HEK293 (cell line): ENCODE results near the gene ATP8A2.

Experiments used
- CTCF ChIA-PET: fragments of 350-600 bp; formaldehyde crosslinking; extraction: SDS; loops from one replicate; lab custom pipeline; 2021; ENCODE audit warnings: antibody characterized with exemption; lab: Yijun Ruan, JAX
- POLR2A ChIA-PET: fragments of 300-600 bp; formaldehyde crosslinking; extraction: SDS; loops from one replicate; lab custom pipeline; 2020; ENCODE audit warnings: antibody characterized with exemption, inconsistent platforms; lab: Yijun Ruan, JAX
- H3K27ac ChIP-seq: fragments of 200-500 bp; sonication (Bioruptor generic); 2 replicates; pipeline ENCODE4 v1.5.1; 2014; ENCODE audit warnings: low read depth, low read length, control low read depth, inconsistent platforms; ENCODE audit errors: extremely low read depth
- H3K36me3 ChIP-seq, 2 experiments: fragments of 200-500 bp in 1 of 2; sonication (Bioruptor generic) in 1 of 2; 1 replicate in 1 of 2; 2 replicates in 1 of 2; pipeline ENCODE4 v1.5.1; 2014 to 2017; ENCODE audit warnings: inconsistent platforms in 2 of 2, low read length in 2 of 2; ENCODE audit not compliant: control insufficient read depth in 2 of 2, insufficient read depth in 1 of 2
- H3K4me1 ChIP-seq: fragments of 200-500 bp; sonication (Bioruptor generic); 2 replicates; pipeline ENCODE4 v1.5.1; 2014; ENCODE audit warnings: mild to moderate bottlenecking, low read length, inconsistent platforms; ENCODE audit not compliant: control insufficient read depth, insufficient read depth
- H3K4me3 ChIP-seq: 2 replicates; pipeline ENCODE4 v1.5.1; 2011; ENCODE audit warnings: low read depth, mild to moderate bottlenecking, control low read depth, low read length, moderate library complexity
- H3K9me3 ChIP-seq: fragments of 200-500 bp; sonication (Bioruptor generic); 2 replicates; pipeline ENCODE4 v1.5.1; 2014; ENCODE audit warnings: low read depth, low read length, inconsistent platforms; ENCODE audit not compliant: control insufficient read depth, insufficient read depth
- EGR2 ChIP-seq: fragments of 450-650 bp; formaldehyde crosslinking; IDR thresholded peaks from 2 replicates; pipeline ENCODE4 v1.5.1; 2016; ENCODE audit warnings: low read depth, missing biosample characterization, missing genetic modification characterization
- GLIS1 ChIP-seq: fragments of 450-650 bp; formaldehyde crosslinking; IDR thresholded peaks from 2 replicates; pipeline ENCODE4 v1.5.1; 2016; ENCODE audit warnings: missing biosample characterization, missing genetic modification characterization
- GLIS2 ChIP-seq: fragments of 450-650 bp; formaldehyde crosslinking; IDR thresholded peaks from 2 replicates; pipeline ENCODE4 v1.5.1; 2016; ENCODE audit warnings: missing biosample characterization, missing genetic modification characterization
- HIC1 ChIP-seq: fragments of 450-650 bp; formaldehyde crosslinking; IDR thresholded peaks from 2 replicates; pipeline ENCODE4 v1.5.1; 2016; ENCODE audit warnings: missing biosample characterization, missing genetic modification characterization
- HOXC10 ChIP-seq: sonication (generic); formaldehyde crosslinking; IDR thresholded peaks from 2 replicates; pipeline ENCODE4 v1.8.1; 2023; ENCODE audit warnings: mild to moderate bottlenecking, missing genetic modification reagents
- HOXD13 ChIP-seq: sonication (generic); formaldehyde crosslinking; IDR thresholded peaks from 2 replicates; pipeline ENCODE4 v1.8.0; 2022; ENCODE audit warnings: missing genetic modification reagents, borderline replicate concordance
- KLF10 ChIP-seq: fragments of 450-650 bp; IDR thresholded peaks from 2 replicates; pipeline ENCODE4 v1.5.1; 2018; ENCODE audit warnings: missing biosample characterization, mild to moderate bottlenecking, missing genetic modification characterization
- KLF16 ChIP-seq: fragments of 450-650 bp; formaldehyde crosslinking; IDR thresholded peaks from 2 replicates; pipeline ENCODE4 v1.5.1; 2017; ENCODE audit warnings: missing biosample characterization, missing genetic modification characterization
- SCRT1 ChIP-seq: fragments of 450-650 bp; formaldehyde crosslinking; IDR thresholded peaks from 2 replicates; pipeline ENCODE4 v1.5.1; 2016; ENCODE audit warnings: missing biosample characterization, missing genetic modification characterization, borderline replicate concordance
- SP2 ChIP-seq: fragments of 450-650 bp; formaldehyde crosslinking; IDR thresholded peaks from 2 replicates; pipeline ENCODE4 v1.5.1; 2016; ENCODE audit warnings: missing biosample characterization, missing genetic modification characterization
- TRIM28 ChIP-seq: IDR thresholded peaks from 2 replicates; pipeline ENCODE4 v1.6.1; 2011; ENCODE audit warnings: low read length, control low read depth, borderline replicate concordance
- ZFP37 ChIP-seq: fragments of 450-650 bp; formaldehyde crosslinking; IDR thresholded peaks from 2 replicates; pipeline ENCODE4 v1.5.1; 2016; ENCODE audit warnings: missing biosample characterization, missing genetic modification characterization
- ZFP69B ChIP-seq: fragments of 450-650 bp; formaldehyde crosslinking; IDR thresholded peaks from 2 replicates; pipeline ENCODE4 v1.5.1; 2016; ENCODE audit warnings: missing biosample characterization, missing genetic modification characterization
- ZNF138 ChIP-seq: fragments of 450-650 bp; formaldehyde crosslinking; IDR thresholded peaks from 2 replicates; pipeline ENCODE4 v1.5.1; 2016; ENCODE audit warnings: missing biosample characterization, missing genetic modification characterization, borderline replicate concordance
- ZNF146 ChIP-seq: fragments of 450-650 bp; formaldehyde crosslinking; IDR thresholded peaks from 2 replicates; pipeline ENCODE4 v1.5.1; 2016; ENCODE audit warnings: missing biosample characterization, missing genetic modification characterization
- ZNF211 ChIP-seq: fragments of 450-650 bp; formaldehyde crosslinking; IDR thresholded peaks from 2 replicates; pipeline ENCODE4 v1.5.1; 2016; ENCODE audit warnings: low read depth, missing biosample characterization, missing genetic modification characterization
- ZNF24 ChIP-seq: fragments of 450-650 bp; formaldehyde crosslinking; IDR thresholded peaks from 2 replicates; pipeline ENCODE4 v1.5.1; 2016; ENCODE audit warnings: missing biosample characterization, missing genetic modification characterization
- ZNF274 ChIP-seq, 2 experiments: fragments of 200-500 bp in 1 of 2; fragments of 450-650 bp in 1 of 2; sonication (Bioruptor generic) in 1 of 2; formaldehyde crosslinking in 1 of 2; IDR thresholded peaks; 2 replicates each; pipeline versions ENCODE4 v1.5.1 to v1.6.1; 2014 to 2016; ENCODE audit warnings: borderline replicate concordance in 1 of 2, inconsistent platforms in 1 of 2, low read length in 1 of 2, missing biosample characterization in 1 of 2, missing genetic modification characterization in 1 of 2
- ZNF280C ChIP-seq: fragments of 450-650 bp; formaldehyde crosslinking; IDR thresholded peaks from 2 replicates; pipeline ENCODE4 v1.5.1; 2016; ENCODE audit warnings: missing biosample characterization, missing genetic modification characterization
- ZNF366 ChIP-seq: fragments of 450-650 bp; formaldehyde crosslinking; conservative IDR thresholded peaks from 2 replicates; pipeline ENCODE4 v1.5.1; 2016; ENCODE audit warnings: missing biosample characterization, missing genetic modification characterization
- ZNF521 ChIP-seq: fragments of 450-650 bp; formaldehyde crosslinking; IDR thresholded peaks from 2 replicates; pipeline ENCODE4 v1.5.1; 2017; ENCODE audit warnings: missing biosample characterization, mild to moderate bottlenecking, missing genetic modification characterization
- ZNF571 ChIP-seq: fragments of 450-650 bp; formaldehyde crosslinking; IDR thresholded peaks from 2 replicates; pipeline ENCODE4 v1.5.0; 2017; ENCODE audit warnings: missing biosample characterization, missing genetic modification characterization
- ZNF580 ChIP-seq: fragments of 450-650 bp; formaldehyde crosslinking; IDR thresholded peaks from 2 replicates; pipeline ENCODE4 v1.5.1; 2016; ENCODE audit warnings: missing biosample characterization, missing genetic modification characterization
- ZNF629 ChIP-seq: fragments of 450-650 bp; formaldehyde crosslinking; IDR thresholded peaks from 2 replicates; pipeline ENCODE4 v1.5.1; 2017; ENCODE audit warnings: missing biosample characterization, missing genetic modification characterization
- ZNF660 ChIP-seq: fragments of 450-650 bp; IDR thresholded peaks from 2 replicates; pipeline ENCODE4 v1.5.1; 2018; ENCODE audit warnings: missing biosample characterization, mild to moderate bottlenecking, missing genetic modification characterization
- ZNF664 ChIP-seq: fragments of 450-650 bp; formaldehyde crosslinking; IDR thresholded peaks from 2 replicates; pipeline ENCODE4 v1.5.1; 2016; ENCODE audit warnings: missing biosample characterization, missing genetic modification characterization
- ZNF701 ChIP-seq: fragments of 450-650 bp; formaldehyde crosslinking; IDR thresholded peaks from 2 replicates; pipeline ENCODE4 v1.5.1; 2016; ENCODE audit warnings: missing biosample characterization, missing genetic modification characterization
- ZNF707 ChIP-seq: fragments of 450-650 bp; formaldehyde crosslinking; IDR thresholded peaks from 2 replicates; pipeline ENCODE4 v1.5.1; 2016; ENCODE audit warnings: missing biosample characterization, missing genetic modification characterization
- ZNF747 ChIP-seq: fragments of 450-650 bp; formaldehyde crosslinking; IDR thresholded peaks from 2 replicates; pipeline ENCODE4 v1.5.1; 2016; ENCODE audit warnings: missing biosample characterization, missing genetic modification characterization
- ZNF843 ChIP-seq: fragments of 450-650 bp; formaldehyde crosslinking; IDR thresholded peaks from 2 replicates; pipeline ENCODE4 v1.5.1; 2016; ENCODE audit warnings: missing biosample characterization, missing genetic modification characterization
- ZSCAN23 ChIP-seq: fragments of 450-650 bp; formaldehyde crosslinking; IDR thresholded peaks from 2 replicates; pipeline ENCODE4 v1.5.1; 2016; ENCODE audit warnings: missing biosample characterization, missing genetic modification characterization

ATP8A2 gene

GRCh38 chr13:25378528-25378927 lies 6.8 kb downstream of the ATP8A2 start:
- ChIA-PET CTCF (interaction anchor here (0.6 to 0.7 kb wide), 2 partner anchors 132 to 1568 kb away, joined by 3 to 8 read pairs; no protein-coding TSS in a partner anchor), POLR2A (no interaction called here)
- no peaks in the 10 kb centered on the region for H3K4me1 ChIP-seq
- no peak overlapping the region for H3K4me3 ChIP-seq
- H3K9me3 ChIP-seq, result no peaks in the 10 kb centered on the region
- TF ChIP-seq SP2 (tag by site-specific recombination), result no peak
- no peak for TF ChIP-seq GLIS2
- no peak for TF ChIP-seq ZNF580 (tag by site-specific recombination)
- no peak for TF ChIP-seq EGR2 (tag by site-specific recombination)
- no peak for TF ChIP-seq ZNF843
- no peak for TF ChIP-seq ZNF707 (tag by site-specific recombination)
- TF ChIP-seq ZFP69B, result no peak
- TF ChIP-seq ZNF747 (tag by site-specific recombination), result no peak
- no peak for TF ChIP-seq KLF16 (tag by site-specific recombination)
- TF ChIP-seq TRIM28, result no peak
- no peak for TF ChIP-seq ZNF280C (tag by site-specific recombination)
- no peak for TF ChIP-seq ZNF274 (IDR thresholded peaks at IDR 0.05; ENCODE audit: low read length)
- TF ChIP-seq ZNF274 (tag by site-specific recombination; IDR thresholded peaks at IDR 0.05; ENCODE audit: borderline replicate concordance), result no peak
- no peak for TF ChIP-seq ZNF366
- TF ChIP-seq HOXC10, result no peak
- no peak for TF ChIP-seq HOXD13 (CRISPR knock-in tag)
- TF ChIP-seq ZNF211 (tag by site-specific recombination), result no peak
- no peak for TF ChIP-seq ZNF24 (tag by site-specific recombination)
- TF ChIP-seq ZFP37, result no peak
- TF ChIP-seq GLIS1 (tag by site-specific recombination), result no peak
- no peaks in the 10 kb centered on the region for H3K36me3 ChIP-seq
- H3K27ac ChIP-seq, result no peak overlapping the region

- no peaks in the 10 kb centered on the region for H3K4me1 ChIP-seq
- H3K27ac ChIP-seq, result no peak overlapping the region
- TF ChIP-seq ZNF629 (no peak), ZNF571 (tag by site-specific recombination) (no peak), ZNF138 (tag by site-specific recombination) (no peak), ZSCAN23 (tag by site-specific recombination) (no peak), SCRT1 (tag by site-specific recombination) (no peak), KLF10 (no peak), ZNF521 (tag by site-specific recombination) (no peak), ZNF701 (tag by site-specific recombination) (no peak), HIC1 (no peak), ZNF146 (no peak), ZNF664 (tag by site-specific recombination) (no peak), ZNF660 (tag by site-specific recombination) (no peak)
- TF ChIP-seq, all 188 proteins: peak for 0
- H3K4me3 ChIP-seq, result no peak overlapping the region
- H3K36me3 ChIP-seq, result no peaks in the 10 kb centered on the region
- ChIA-PET CTCF (interaction anchor here (0.6 to 1.4 kb wide), 2 partner anchors 132 to 294 kb away, joined by 3 to 6 read pairs; no protein-coding TSS in a partner anchor), POLR2A (no interaction called here)
- H3K9me3 ChIP-seq, result no peaks in the 10 kb centered on the region
Measured at GRCh38 chr13:25379011-25379410, 7.2 kb downstream of the ATP8A2 start.
